Limb (tissue), 2 donors: ENCODE data around the gene XG.
"Not testable (repeated sequence)": the region's sequence is repeated elsewhere in the genome, so short reads cannot be mapped to it uniquely, and the experiment has no call there.

Source experiments
- DNase-seq, 2 donors: peaks; one replicate each; pipeline ENCODE4 v3.0.0-alpha.2; 2016; ENCODE audit errors: extremely low spot score in 2 of 2

XG gene

GRCh38 chrX:2733286-2733685 is 18.6 kb upstream of the XG start:
- no peak for DNase-seq

GRCh38 chrX:2735270-2735669 is 16.6 kb upstream of the XG start:
- DNase-seq: no peak

GRCh38 chrX:2740672-2741071 is 11.2 kb upstream of the XG start:
- no peak for DNase-seq

- DNase-seq: no peak
These were observed 10.5 kb upstream of the XG start for GRCh38 chrX:2741386-2741785.

- DNase-seq: not testable (repeated sequence)
These were observed 5.6 kb upstream of the XG start for GRCh38 chrX:2746250-2746649.

- DNase-seq: no peak
These were observed 3.5 kb upstream of the XG start for GRCh38 chrX:2748171-2748814.

- DNase-seq: no peak
These were observed 3.0 kb upstream of the XG start for GRCh38 chrX:2748815-2749188.

GRCh38 chrX:2751291-2751690 is 549 bp upstream of the XG start:
- no peak for DNase-seq

GRCh38 chrX:2752441-2752840 is 601 bp downstream of the XG start:
- not testable (repeated sequence) for DNase-seq

- DNase-seq: not testable (repeated sequence)
These were observed 3.4 kb downstream of the XG start for GRCh38 chrX:2755163-2755715.

- DNase-seq: no peak
These were observed 4.7 kb downstream of the XG start for GRCh38 chrX:2756548-2756947.

- DNase-seq: no peak
These were observed 9.4 kb downstream of the XG start for GRCh38 chrX:2761246-2761645.

GRCh38 chrX:2762671-2763070 is 10.8 kb downstream of the XG start:
- not testable (repeated sequence) for DNase-seq

GRCh38 chrX:2764766-2765548 is 13.1 kb downstream of the XG start:
- not testable (repeated sequence) for DNase-seq

- DNase-seq: no peak
These were observed 13.7 kb downstream of the XG start for GRCh38 chrX:2765549-2765830.

GRCh38 chrX:2766906-2767305 is 15.1 kb downstream of the XG start:
- no peak for DNase-seq

- DNase-seq: peak in 1 of 2 donors; percentile 37
These were observed 16.0 kb downstream of the XG start for GRCh38 chrX:2767631-2768455.

- DNase-seq: no peak
These were observed 17.8 kb downstream of the XG start for GRCh38 chrX:2769615-2770014.

- not testable (repeated sequence) for DNase-seq
These were observed 21.6 kb downstream of the XG start for GRCh38 chrX:2773166-2774055.

GRCh38 chrX:2774057-2774456 is 22.2 kb downstream of the XG start:
- DNase-seq: no peak

GRCh38 chrX:2774776-2775175 is 22.9 kb downstream of the XG start:
- no peak for DNase-seq
